ENCODE data around the gene FBLN1.

DNA sequence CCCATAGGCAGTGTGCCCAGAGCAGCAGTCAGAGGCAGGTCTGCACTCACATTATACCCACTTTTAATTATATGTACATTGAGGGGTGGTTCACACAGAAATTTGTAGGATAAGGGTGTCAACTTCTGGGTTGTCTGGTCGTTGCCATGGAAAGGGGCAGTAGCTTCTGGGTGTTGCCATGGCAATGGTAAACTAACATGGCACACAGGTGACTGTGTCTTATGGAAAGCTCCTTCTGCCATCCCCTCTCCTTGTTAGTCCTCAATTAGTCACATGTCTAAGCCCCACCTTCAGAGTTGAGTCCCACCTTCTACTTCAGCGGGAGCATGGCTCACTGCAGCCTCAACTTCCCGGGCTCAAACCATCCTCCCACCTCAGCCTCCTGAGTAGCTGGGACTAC lies 112.7 kb downstream of the FBLN1 start:
- TF ChIP-seq, protein P1, sequence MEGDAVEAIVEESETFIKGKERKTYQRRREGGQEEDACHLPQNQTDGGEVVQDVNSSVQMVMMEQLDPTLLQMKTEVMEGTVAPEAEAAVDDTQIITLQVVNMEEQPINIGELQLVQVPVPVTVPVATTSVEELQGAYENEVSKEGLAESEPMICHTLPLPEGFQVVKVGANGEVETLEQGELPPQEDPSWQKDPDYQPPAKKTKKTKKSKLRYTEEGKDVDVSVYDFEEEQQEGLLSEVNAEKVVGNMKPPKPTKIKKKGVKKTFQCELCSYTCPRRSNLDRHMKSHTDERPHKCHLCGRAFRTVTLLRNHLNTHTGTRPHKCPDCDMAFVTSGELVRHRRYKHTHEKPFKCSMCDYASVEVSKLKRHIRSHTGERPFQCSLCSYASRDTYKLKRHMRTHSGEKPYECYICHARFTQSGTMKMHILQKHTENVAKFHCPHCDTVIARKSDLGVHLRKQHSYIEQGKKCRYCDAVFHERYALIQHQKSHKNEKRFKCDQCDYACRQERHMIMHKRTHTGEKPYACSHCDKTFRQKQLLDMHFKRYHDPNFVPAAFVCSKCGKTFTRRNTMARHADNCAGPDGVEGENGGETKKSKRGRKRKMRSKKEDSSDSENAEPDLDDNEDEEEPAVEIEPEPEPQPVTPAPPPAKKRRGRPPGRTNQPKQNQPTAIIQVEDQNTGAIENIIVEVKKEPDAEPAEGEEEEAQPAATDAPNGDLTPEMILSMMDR (IDR thresholded peaks at IDR 0.05; ENCODE audit: insufficient read depth, low read length, poor library complexity, severe bottlenecking): no peak
- no peak for TF ChIP-seq EZH2phosphoT487 (conservative IDR thresholded peaks at IDR 0.05; ENCODE audit: low read length)
